Endothelial cell of umbilical vein (primary cell): Measurements from ENCODE around the gene DEPDC4. TPM values are rescaled to one million over a fixed set of nuclear protein-coding genes. Genes with fewer than 3 reads are reported as not detected.

Experiments used
- BruUV-seq: library from RNA; stranded (reverse); fragments of 400-500 nt; replicated peaks from 2 replicates; lab custom pipeline; 2021; lab: Mats Ljungman, UMichigan
- CTCF ChIA-PET: fragments of 300-600, 350-600 bp; sonication (Branson Sonifier 250); formaldehyde crosslinking; loops from one replicate; lab custom pipeline; 2021; ENCODE audit warnings: antibody characterized with exemption, inconsistent platforms; lab: Charles Lee
- POLR2A ChIA-PET: fragments of 300-600, 350-600 bp; sonication (Branson Sonifier 250); formaldehyde crosslinking; loops from one replicate; lab custom pipeline; 2021; ENCODE audit warnings: antibody characterized with exemption, inconsistent platforms; lab: Charles Lee
- DNase-seq: peaks from one replicate; pipeline ENCODE4 v3.0.0-alpha.2; 2011; ENCODE audit warnings: low read depth, low spot score
- FAIRE-seq: peaks from 2 replicates; lab custom pipeline; 2011; peaks lifted over from hg19 to GRCh38; lab: Jason Lieb, UNC
- H2AFZ ChIP-seq: 2 replicates; pipeline ENCODE4 v1.6.0; 2012; ENCODE audit warnings: low read depth, low read length, control low read depth, inconsistent platforms
- H3K27ac ChIP-seq: 2 replicates; pipeline ENCODE4 v1.5.1; 2011; ENCODE audit warnings: low read depth, mild to moderate bottlenecking, control low read depth, low read length, moderate library complexity; ENCODE audit not compliant: insufficient read depth
- H3K27me3 ChIP-seq, 2 experiments: 2 replicates each; pipeline versions ENCODE4 v1.6.0 to v1.6.1; 2011; ENCODE audit warnings: low read length in 2 of 2, mixed read lengths in 1 of 2; ENCODE audit not compliant: control insufficient read depth in 2 of 2, insufficient read depth in 2 of 2
- H3K36me3 ChIP-seq, 2 experiments: 2 replicates in 1 of 2; 3 replicates in 1 of 2; pipeline ENCODE4 v1.5.1; 2011; ENCODE audit warnings: low read length in 2 of 2, mild to moderate bottlenecking in 1 of 2, moderate library complexity in 1 of 2; ENCODE audit not compliant: control insufficient read depth in 2 of 2, insufficient read depth in 2 of 2; ENCODE audit errors: extremely low read depth in 1 of 2
- H3K4me1 ChIP-seq: 3 replicates; pipeline ENCODE4 v1.5.1; 2011; ENCODE audit warnings: mild to moderate bottlenecking, low read length; ENCODE audit not compliant: control insufficient read depth, insufficient read depth; ENCODE audit errors: extremely low read depth
- H3K4me2 ChIP-seq: 2 replicates; pipeline ENCODE4 v1.6.1; 2011; ENCODE audit warnings: low read length, control low read depth, mixed read lengths; ENCODE audit not compliant: insufficient read depth
- H3K4me3 ChIP-seq, 3 experiments: fragments of 200-600 bp in 1 of 3; sonication (generic), shearing (Covaris generic) in 1 of 3; replicated peaks in 1 of 3; 2 replicates each; pipeline ENCODE4 v1.5.1; 2011 to 2016; ENCODE audit warnings: control low read depth in 3 of 3, low read length in 3 of 3, mild to moderate bottlenecking in 2 of 3, inconsistent platforms in 1 of 3, low read depth in 1 of 3, moderate library complexity in 1 of 3; ENCODE audit not compliant: insufficient read depth in 1 of 3
- H3K79me2 ChIP-seq: 2 replicates; pipeline ENCODE4 v1.6.0; 2012; ENCODE audit warnings: low read length, inconsistent platforms; ENCODE audit not compliant: control insufficient read depth, insufficient read depth
- H3K9ac ChIP-seq: replicated peaks from 2 replicates; pipeline ENCODE3; 2011; ENCODE audit warnings: low read length, control low read depth; ENCODE audit not compliant: insufficient read depth; ENCODE audit errors: extremely low read depth
- H3K9me1 ChIP-seq: replicated peaks from 3 replicates; pipeline ENCODE4 v1.6.0; 2011; ENCODE audit warnings: mild to moderate bottlenecking, low read length; ENCODE audit not compliant: control insufficient read depth, insufficient read depth; ENCODE audit errors: extremely low read depth
- H3K9me3 ChIP-seq: replicated peaks from 2 replicates; pipeline ENCODE4 v1.5.1; 2012; ENCODE audit warnings: low read length, inconsistent platforms; ENCODE audit not compliant: control insufficient read depth, insufficient read depth
- H4K20me1 ChIP-seq: replicated peaks from 2 replicates; pipeline ENCODE3; 2011; ENCODE audit warnings: mild to moderate bottlenecking, low read length; ENCODE audit not compliant: control insufficient read depth, insufficient read depth; ENCODE audit errors: extremely low read depth
- CTCF ChIP-seq, 2 donors: IDR thresholded peaks; 1 replicate in 1 of 2; 2 replicates in 1 of 2; pipeline ENCODE4 v1.5.1; 2011; ENCODE audit warnings: low read length in 2 of 2, mild to moderate bottlenecking in 2 of 2, moderate library complexity in 2 of 2, control low read depth in 1 of 2, inconsistent platforms in 1 of 2, low read depth in 1 of 2; ENCODE audit not compliant: insufficient read depth in 1 of 2; ENCODE audit errors: extremely low read depth in 1 of 2
- EZH2 ChIP-seq: IDR thresholded peaks from 2 replicates; pipeline ENCODE4 v1.6.1; 2012; ENCODE audit warnings: borderline replicate concordance, low read depth, mild to moderate bottlenecking, moderate library complexity, low read length, inconsistent platforms; ENCODE audit not compliant: severe bottlenecking
- FOS ChIP-seq: IDR thresholded peaks from 2 replicates; pipeline ENCODE4 v1.6.1; 2011; ENCODE audit warnings: mild to moderate bottlenecking, low read length, moderate library complexity, borderline replicate concordance; ENCODE audit not compliant: insufficient read depth
- GATA2 ChIP-seq: IDR thresholded peaks from 2 replicates; pipeline ENCODE4 v1.7.0; 2011; ENCODE audit warnings: low read depth, mild to moderate bottlenecking, moderate library complexity, mixed read lengths, low read length; ENCODE audit not compliant: insufficient read length, insufficient read depth
- JUN ChIP-seq: IDR thresholded peaks from 2 replicates; pipeline ENCODE4 v1.6.1; 2011; ENCODE audit warnings: borderline replicate concordance, low read depth; ENCODE audit not compliant: insufficient read length, insufficient read depth
- MYC ChIP-seq: IDR thresholded peaks from one replicate; pipeline ENCODE4 v1.6.1; 2011; ENCODE audit warnings: mild to moderate bottlenecking, low read depth, low read length
- POLR2A ChIP-seq: IDR thresholded peaks from 2 replicates; pipeline ENCODE4 v1.6.1; 2012; ENCODE audit warnings: low read depth, mild to moderate bottlenecking, control low read depth, low read length
- POLR2AphosphoS5 ChIP-seq: IDR thresholded peaks from 2 replicates; pipeline ENCODE4 v1.6.1; 2012; ENCODE audit warnings: low read depth, mild to moderate bottlenecking, control low read depth, low read length, moderate library complexity; ENCODE audit not compliant: insufficient read depth
- dilution Hi-C: fragments of 300-500 bp; cut with MboI; formaldehyde crosslinking; loops from one replicate; pipeline ENCODE4 v1.15.0; 2019; ENCODE audit warnings: low sequenced_read_pairs; ENCODE audit not compliant: extremely low pct_ligation_motif_present
- intact Hi-C: fragments of 100-400 bp; cut with micrococcal nuclease; formaldehyde crosslinking; loops from one replicate; pipeline ENCODE4 v1.10.0; 2022
- polyA plus RNA-seq, 4 experiments: library from polyadenylated mRNA; depleted of rRNA in 3 of 4; stranded (reverse) in 3 of 4; unstranded in 1 of 4; fragments of >200 nt; gene quantifications; 2 replicates each; pipeline versions ENCODE4 v1.2.1 to v1.2.3, GENCODE V29; 2011 to 2012; ENCODE audit warnings: missing spikeins in 1 of 4
- total RNA-seq: library from RNA; stranded (reverse); gene quantifications from 2 replicates; pipeline ENCODE4 v1.2.3, GENCODE V29; 2021
- TF ChIP-seq, protein P1 (sequence below): IDR thresholded peaks from 2 replicates; pipeline ENCODE4 v1.6.1; 2011; ENCODE audit not compliant: insufficient read depth, insufficient read length

DEPDC4 gene
- total and polyA plus RNA-seq, 2 donors (not counting 3 experiments of a cell fraction or from before 2014, with no cell fraction given), result 0.15 to 0.66 TPM

- H3K4me1 ChIP-seq, result no peaks in the 10 kb centered on the region
Observed at GRCh38 chr12:100211698-100212097, 55.2 kb downstream of the DEPDC4 start.

DNA sequence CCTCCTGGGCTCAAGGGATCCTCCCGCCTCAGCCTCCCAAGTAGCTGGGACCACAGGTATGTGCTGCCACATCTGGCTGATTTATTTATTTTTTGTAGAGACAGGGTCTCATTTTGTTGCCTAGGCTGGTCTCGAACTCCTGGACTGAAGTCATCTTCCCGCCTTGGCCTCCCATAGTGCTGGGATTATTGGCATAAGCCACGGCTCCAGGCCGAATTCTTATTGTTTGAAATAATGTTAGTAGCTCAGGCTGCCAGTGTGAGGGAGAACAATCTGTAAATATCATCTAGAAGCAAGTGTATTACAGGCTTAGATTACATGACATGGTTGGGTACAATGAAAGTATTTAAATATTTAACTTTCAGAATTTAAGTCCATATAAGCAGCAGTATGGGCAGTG, 58.0 kb downstream of the DEPDC4 start:
- POLR2A ChIA-PET, result no interaction called here
- Histone ChIP-seq H3K9me1 (no peaks in the 10 kb centered on the region), H3K27ac (no peak overlapping the region)

More at GRCh38 chr12:100211698-100212097, 55.2 kb downstream of the DEPDC4 start:
- Histone ChIP-seq H3K9me3 (no peaks in the 10 kb centered on the region), H3K9me1 (no peaks in the 10 kb centered on the region), H3K79me2 (no peaks in the 10 kb centered on the region), H2AFZ (no peak overlapping the region), H3K36me3 (peaks cover 4 to 15% of the 10 kb centered on the region in 2 experiments), H3K27ac (no peak overlapping the region), H3K4me2 (no peak overlapping the region), H3K9ac (no peak overlapping the region), H3K27me3 (no peaks in the 10 kb centered on the region), H4K20me1 (no peaks in the 10 kb centered on the region), H3K4me3 (no peak overlapping the region)
- ChIA-PET POLR2A (no interaction called here), CTCF (interaction anchor here (1.1 kb wide), 1 partner anchor 153 kb away, joined by 3 read pairs; no protein-coding TSS in a partner anchor)
- FAIRE-seq (no peak), DNase-seq (no peak)
- no TSS peak for BruUV-seq
- TF ChIP-seq JUN (no peak), EZH2 (no peak)
- TF ChIP-seq, protein P1, sequence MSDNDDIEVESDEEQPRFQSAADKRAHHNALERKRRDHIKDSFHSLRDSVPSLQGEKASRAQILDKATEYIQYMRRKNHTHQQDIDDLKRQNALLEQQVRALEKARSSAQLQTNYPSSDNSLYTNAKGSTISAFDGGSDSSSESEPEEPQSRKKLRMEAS, result no peak
- intact Hi-C loops (no loop called here), dilution Hi-C loops (no loop called here)

More for the DNA sequence above, 58.0 kb downstream of the DEPDC4 start:
- DNase-seq (no peak), FAIRE-seq (no peak)
- Histone ChIP-seq H3K36me3 (peaks cover 2 to 15% of the 10 kb centered on the region in 2 experiments), H3K9ac (no peak overlapping the region), H3K79me2 (peaks cover 1% of the 10 kb centered on the region), H2AFZ (no peak overlapping the region), H3K4me1 (no peaks in the 10 kb centered on the region), H3K27me3 (no peaks in the 10 kb centered on the region), H3K4me2 (no peak overlapping the region), H3K4me3 (no peak overlapping the region), H4K20me1 (no peaks in the 10 kb centered on the region), H3K9me3 (no peaks in the 10 kb centered on the region)
- TF ChIP-seq FOS (no peak), CTCF (IDR thresholded peaks at IDR 0.05; ENCODE audit: extremely low read depth in 1 of 2, insufficient read depth in 1 of 2, low read depth in 1 of 2, low read length in 2 of 2) (no peak), EZH2 (no peak), GATA2 (no peak), POLR2A (no peak), JUN (no peak), POLR2AphosphoS5 (no peak), MYC (no peak)
- TF ChIP-seq, protein P1, result no peak
- BruUV-seq, result no TSS peak
- dilution Hi-C loops (no loop called here), intact Hi-C loops (loop anchor here (10.0 kb wide), 1 partner anchor 1856 kb away; the partner anchor contains the start of gene WASHC3)
- CTCF ChIA-PET, result interaction anchor here (1.3 kb wide), 1 partner anchor 54 kb away, joined by 4 read pairs; no protein-coding TSS in a partner anchor
